Loucy (cell line): ENCODE data around the gene NRBP1.

ENCODE experiments used
- H2AFZ ChIP-seq: fragments of 200-600 bp; sonication (generic); 2 replicates; pipeline ENCODE4 v1.6.0; 2016; ENCODE audit warnings: antibody characterized with exemption, mild to moderate bottlenecking, low read length, moderate library complexity
- H3F3A ChIP-seq: fragments of 200-600 bp; 2 replicates; pipeline ENCODE4 v1.6.0; 2016; ENCODE audit warnings: antibody characterized with exemption, low read depth, mild to moderate bottlenecking
- H3K27me3 ChIP-seq: fragments of 200-600 bp; sonication (generic); 2 replicates; pipeline ENCODE4 v1.6.1; 2014; ENCODE audit warnings: low read length, mild to moderate bottlenecking; ENCODE audit not compliant: insufficient read depth, poor library complexity, severe bottlenecking
- H3K36me3 ChIP-seq: fragments of 200-600 bp; sonication (generic); 2 replicates; pipeline ENCODE4 v1.6.1; 2016; ENCODE audit warnings: low read length; ENCODE audit not compliant: insufficient read depth
- H3K4me1 ChIP-seq: fragments of 200-600 bp; sonication (generic); 2 replicates; pipeline ENCODE4 v1.5.1; 2014; ENCODE audit warnings: low read length, mild to moderate bottlenecking; ENCODE audit not compliant: insufficient read depth, poor library complexity, severe bottlenecking
- H3K4me2 ChIP-seq: fragments of 200-600 bp; sonication (generic); 2 replicates; pipeline ENCODE4 v1.6.0; 2014; ENCODE audit warnings: antibody characterized with exemption, low read length, low read depth, mild to moderate bottlenecking; ENCODE audit not compliant: poor library complexity, severe bottlenecking
- H3K4me3 ChIP-seq: fragments of 200-600 bp; sonication (generic); 2 replicates; pipeline ENCODE4 v1.5.1; 2014; ENCODE audit warnings: low read length, mild to moderate bottlenecking, mixed read lengths; ENCODE audit not compliant: poor library complexity, severe bottlenecking
- H3K79me2 ChIP-seq: fragments of 200-600 bp; sonication (generic); 2 replicates; pipeline ENCODE4 v1.6.1; 2014; ENCODE audit warnings: low read length; ENCODE audit not compliant: insufficient read depth
- H3K9ac ChIP-seq: fragments of 200-600 bp; sonication (generic); 2 replicates; pipeline ENCODE4 v1.6.0; 2014; ENCODE audit warnings: mild to moderate bottlenecking, low read depth, low read length, moderate library complexity; ENCODE audit not compliant: poor library complexity, severe bottlenecking
- H3K9me2 ChIP-seq: fragments of 200-600 bp; sonication (generic); replicated peaks from 2 replicates; pipeline ENCODE4 v1.6.1; 2016; ENCODE audit warnings: low read depth, low read length, mixed read lengths
- H3K9me3 ChIP-seq: fragments of 200-600 bp; sonication (generic); 2 replicates; pipeline ENCODE4 v1.6.1; 2014; ENCODE audit warnings: mild to moderate bottlenecking, antibody characterized with exemption, low read length, low read depth; ENCODE audit not compliant: insufficient read depth
- H4K20me1 ChIP-seq: fragments of 200-600 bp; sonication (generic); 2 replicates; pipeline ENCODE4 v1.6.0; 2014; ENCODE audit warnings: antibody characterized with exemption, low read length, mild to moderate bottlenecking; ENCODE audit not compliant: insufficient read depth, poor library complexity, severe bottlenecking
- CTCF ChIP-seq: fragments of 200-600 bp; sonication (generic); conservative IDR thresholded peaks from 2 replicates; pipeline ENCODE4 v1.5.1; 2014; ENCODE audit warnings: mild to moderate bottlenecking, antibody characterized with exemption, low read length
- EZH2phosphoT487 ChIP-seq: fragments of 200-600 bp; IDR thresholded peaks from 2 replicates; pipeline ENCODE4 v1.6.1; 2018; ENCODE audit warnings: antibody characterized with exemption, mild to moderate bottlenecking, moderate library complexity, borderline replicate concordance

Gene NRBP1

GRCh38 chr2:27446057-27446456, 17.6 kb downstream of the NRBP1 start:
- Histone ChIP-seq H3F3A (no peaks in the 10 kb centered on the region), H3K27me3 (no peaks in the 10 kb centered on the region), H3K9me2 (no peaks in the 10 kb centered on the region), H3K4me3 (no peak overlapping the region), H3K4me1 (no peaks in the 10 kb centered on the region), H3K4me2 (no peak overlapping the region), H3K36me3 (peaks cover 10% of the 10 kb centered on the region; the same call in 1 of the 2 replicates), H4K20me1 (no peaks in the 10 kb centered on the region), H3K9me3 (no peaks in the 10 kb centered on the region), H3K9ac (no peak overlapping the region), H3K79me2 (no peaks in the 10 kb centered on the region), H2AFZ (no peak overlapping the region)
- TF ChIP-seq EZH2phosphoT487 (no peak), CTCF (no peak)

DNA sequence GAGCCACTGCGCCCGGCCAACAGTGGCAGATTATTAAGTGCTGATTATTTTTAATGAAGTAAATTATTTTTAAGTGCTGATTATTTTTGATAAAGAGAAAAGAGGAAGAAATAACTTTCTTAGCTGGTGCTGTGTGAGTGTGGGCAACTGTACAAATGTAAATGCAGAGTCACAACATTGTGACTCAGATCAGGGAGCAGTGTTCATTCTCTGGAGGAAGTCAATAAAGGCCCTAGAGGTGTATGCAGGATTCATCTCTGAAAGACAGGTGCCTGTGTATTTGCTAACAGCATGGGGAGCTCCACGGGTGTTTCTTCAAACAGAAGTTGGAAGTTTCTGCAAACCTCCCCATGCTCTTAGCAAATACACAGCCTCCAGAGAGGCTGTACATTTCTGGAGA, 19.9 kb downstream of the NRBP1 start:
- H4K20me1 ChIP-seq: no peaks in the 10 kb centered on the region
- TF ChIP-seq EZH2phosphoT487 (no peak), CTCF (no peak)
- H3K4me3 ChIP-seq: no peak overlapping the region
- no peak overlapping the region for H3K9ac ChIP-seq
- no peaks in the 10 kb centered on the region for H3K9me2 ChIP-seq
- no peaks in the 10 kb centered on the region for H3K4me1 ChIP-seq
- no peak overlapping the region for H2AFZ ChIP-seq
- H3K9me3 ChIP-seq: no peaks in the 10 kb centered on the region
- no peaks in the 10 kb centered on the region for H3K36me3 ChIP-seq
- no peaks in the 10 kb centered on the region for H3K27me3 ChIP-seq
- no peak overlapping the region for H3K4me2 ChIP-seq
- H3F3A ChIP-seq: no peaks in the 10 kb centered on the region
- H3K79me2 ChIP-seq: no peaks in the 10 kb centered on the region

GRCh38 chr2:27451095-27451494, 22.7 kb downstream of the NRBP1 start:
- Histone ChIP-seq H3K4me3 (no peak overlapping the region), H3K4me2 (no peak overlapping the region), H3K9me3 (no peaks in the 10 kb centered on the region), H3K9ac (no peak overlapping the region), H4K20me1 (no peaks in the 10 kb centered on the region), H3K36me3 (no peaks in the 10 kb centered on the region), H2AFZ (no peak overlapping the region), H3F3A (no peaks in the 10 kb centered on the region), H3K9me2 (no peaks in the 10 kb centered on the region), H3K27me3 (no peaks in the 10 kb centered on the region), H3K4me1 (peaks cover 5% of the 10 kb centered on the region), H3K79me2 (no peaks in the 10 kb centered on the region)
- TF ChIP-seq CTCF: no peak
- TF ChIP-seq EZH2phosphoT487: no peak
